GM21423 (cell line): Measurements from ENCODE around the gene NCAPD2.
A peak's percentile ranks its signal among the peaks of the same experiment; 100 is the strongest.

Experiments
- ATAC-seq: cut with Tn5 transposase; IDR thresholded peaks from one replicate; pipeline ENCODE4 v1.9.1; 2021; ENCODE audit warnings: mild to moderate bottlenecking, moderate library complexity; ENCODE audit not compliant: unreplicated experiment

NCAPD2 gene

GRCh38 chr12:6493497-6494257 is at the start of gene NCAPD2:
Gene NCAPD2, plus strand, starts transcription at chr12:6494102. Its CDS starts 997 bp downstream, at chr12:6495099.
- ATAC-seq, result peak; percentile 81

- no peak for ATAC-seq
These were observed 48.9 kb upstream of the NCAPD2 start, which contains the start of gene CD27 for GRCh38 chr12:6444704-6445688. Gene CD27, plus strand, starts transcription at chr12:6444955. Its CDS starts 141 bp downstream, at chr12:6445096.

GRCh38 chr12:6450091-6450868 is 43.6 kb upstream of the NCAPD2 start:
- no peak for ATAC-seq

GRCh38 chr12:6450869-6451347 is 43.0 kb upstream of the NCAPD2 start:
- ATAC-seq, result no peak

- ATAC-seq, result peak; percentile 63
These were observed 42.3 kb upstream of the NCAPD2 start, which contains the start of gene TAPBPL for GRCh38 chr12:6451348-6452244. Gene TAPBPL, plus strand, starts transcription at chr12:6452042. Its CDS starts 207 bp downstream, at chr12:6452249.

- ATAC-seq, result no peak
These were observed 41.5 kb upstream of the NCAPD2 start for GRCh38 chr12:6452245-6452943.

- ATAC-seq, result no peak
These were observed 40.8 kb upstream of the NCAPD2 start for GRCh38 chr12:6452944-6453630.

- ATAC-seq, result no peak
These were observed 36.5 kb upstream of the NCAPD2 start for GRCh38 chr12:6457220-6457945.

- ATAC-seq, result no peak
These were observed 35.5 kb upstream of the NCAPD2 start for GRCh38 chr12:6458281-6459003.

- ATAC-seq, result no peak
These were observed 34.9 kb upstream of the NCAPD2 start for GRCh38 chr12:6459004-6459337.

GRCh38 chr12:6460751-6461371 is 33.0 kb upstream of the NCAPD2 start:
- no peak for ATAC-seq

GRCh38 chr12:6461401-6462233 is 32.3 kb upstream of the NCAPD2 start:
- peak; percentile 83 for ATAC-seq

- ATAC-seq, result no peak
These were observed 31.5 kb upstream of the NCAPD2 start for GRCh38 chr12:6462234-6462995.

GRCh38 chr12:6463216-6463615 is 30.7 kb upstream of the NCAPD2 start:
- no peak for ATAC-seq

GRCh38 chr12:6463858-6464257 is 30.0 kb upstream of the NCAPD2 start:
- no peak for ATAC-seq
